A549 (cell line): Measurements from ENCODE around the gene IGSF23. TPM values are rescaled to one million over a fixed set of nuclear protein-coding genes. Genes with fewer than 3 reads are reported as not detected.
"Not testable (repeated sequence)": the region's sequence is repeated elsewhere in the genome, so short reads cannot be mapped to it uniquely, and the experiment has no call there.

Source experiments
- ATAC-seq, 2 experiments: fragments of 200-7000 bp in 1 of 2; fragments of >200 bp in 1 of 2; cut with Nextera tagmentation in 1 of 2; cut with Tn5 transposase in 1 of 2; 3 replicates each; pipeline versions ENCODE4 v1.8.0 to v1.9.1; 2018 to 2020; ENCODE audit warnings: mild to moderate bottlenecking in 1 of 2, moderate library complexity in 1 of 2
- CTCF ChIA-PET: fragments of 300-600 bp; sonication (Branson Sonifier 250); formaldehyde crosslinking; extraction: SDS; loops from one replicate; lab custom pipeline; 2021; ENCODE audit warnings: antibody characterized with exemption, inconsistent platforms; lab: Yijun Ruan, JAX
- POLR2A ChIA-PET: fragments of 350-600 bp; formaldehyde crosslinking; extraction: SDS; loops from one replicate; lab custom pipeline; 2021; ENCODE audit warnings: antibody characterized with exemption, inconsistent platforms; lab: Yijun Ruan, JAX
- DNase-seq, 2 experiments: peaks; one replicate each; pipeline versions ENCODE4 v3.0.0 to v3.0.0-alpha.2; 2011 to 2016; ENCODE audit warnings: low read depth in 1 of 2, low spot score in 1 of 2
- FAIRE-seq: peaks from 2 replicates; lab custom pipeline; 2011; peaks lifted over from hg19 to GRCh38; lab: Jason Lieb, UNC
- H3K27ac ChIP-seq, 2 experiments: fragments of >200 bp; sonication (Bioruptor Twin); formaldehyde crosslinking; 3 replicates each; pipeline ENCODE4 v1.5.1; 2016 to 2017
- H3K4me1 ChIP-seq: fragments of >200 bp; sonication (Bioruptor Twin); formaldehyde crosslinking; 3 replicates; pipeline ENCODE4 v1.6.1; 2016
- H3K4me2 ChIP-seq: fragments of >200 bp; sonication (Bioruptor Twin); formaldehyde crosslinking; 3 replicates; pipeline ENCODE4 v1.6.1; 2016
- H3K4me3 ChIP-seq: fragments of >200 bp; sonication (Bioruptor Twin); formaldehyde crosslinking; 3 replicates; pipeline ENCODE4 v1.5.1; 2016
- H3K9me3 ChIP-seq: fragments of >200 bp; sonication (Bioruptor Twin); formaldehyde crosslinking; 3 replicates; pipeline ENCODE4 v1.6.1; 2016
- CBX8 ChIP-seq: fragments of 200-600 bp; sonication (generic); IDR thresholded peaks from 2 replicates; pipeline ENCODE4 v1.6.1; 2016
- CHD4 ChIP-seq: fragments of 200-600 bp; sonication (generic); IDR thresholded peaks from 2 replicates; pipeline ENCODE4 v1.6.1; 2016; ENCODE audit warnings: antibody characterized with exemption, mild to moderate bottlenecking, borderline replicate concordance
- ELK1 ChIP-seq: fragments of 150-350 bp; IDR thresholded peaks from 2 replicates; pipeline ENCODE4 v1.6.1; 2014; ENCODE audit warnings: low read depth, mild to moderate bottlenecking, low read length
- FOSL2 ChIP-seq, 2 experiments: fragments of 450-650 bp in 1 of 2; fragments of >200 bp in 1 of 2; sonication (Bioruptor Twin) in 1 of 2; formaldehyde crosslinking; IDR thresholded peaks; 2 replicates each; pipeline versions ENCODE4 v1.5.0 to v1.6.1; 2016 to 2020; ENCODE audit warnings: mild to moderate bottlenecking in 1 of 2, moderate library complexity in 1 of 2
- HOXB13 ChIP-seq: fragments of 250-450 bp; sonication (Bioruptor Pico); IDR thresholded peaks from 2 replicates; pipeline ENCODE4 v1.5.0; 2020; ENCODE audit warnings: low read depth, mild to moderate bottlenecking, moderate library complexity
- KDM1A ChIP-seq: fragments of 200-600 bp; sonication (generic); IDR thresholded peaks from 2 replicates; pipeline ENCODE4 v1.6.1; 2016; ENCODE audit warnings: low read depth, mild to moderate bottlenecking
- MYC ChIP-seq: IDR thresholded peaks from 2 replicates; pipeline ENCODE4 v1.6.1; 2012; ENCODE audit warnings: mild to moderate bottlenecking, inconsistent platforms, low read length, improper control_type of control experiment, borderline replicate concordance
- NPAS2 ChIP-seq: fragments of 250-450 bp; sonication (Bioruptor Pico); IDR thresholded peaks from 2 replicates; pipeline ENCODE4 v1.8.0; 2022; ENCODE audit warnings: mild to moderate bottlenecking, moderate library complexity, borderline replicate concordance
- PHF8 ChIP-seq: fragments of 200-600 bp; sonication (generic); IDR thresholded peaks from 2 replicates; pipeline ENCODE4 v1.6.1; 2016; ENCODE audit warnings: low read depth, mild to moderate bottlenecking, antibody characterized with exemption, moderate library complexity, borderline replicate concordance
- RAD21 ChIP-seq, 2 experiments: fragments of >200 bp in 1 of 2; sonication (Bioruptor Twin) in 1 of 2; formaldehyde crosslinking in 1 of 2; IDR thresholded peaks in 1 of 2; conservative IDR thresholded peaks in 1 of 2; 2 replicates in 1 of 2; 3 replicates in 1 of 2; pipeline ENCODE4 v1.6.1; 2012 to 2018; ENCODE audit warnings: inconsistent platforms in 1 of 2
- RARB ChIP-seq: fragments of 250-450 bp; sonication (Bioruptor Pico); IDR thresholded peaks from 2 replicates; pipeline ENCODE4 v1.8.0; 2021; ENCODE audit warnings: mild to moderate bottlenecking, moderate library complexity
- RCOR1 ChIP-seq: fragments of 150-350 bp; IDR thresholded peaks from 2 replicates; pipeline ENCODE4 v1.6.1; 2014; ENCODE audit warnings: antibody characterized with exemption, low read length, low read depth
- SMC3 ChIP-seq: fragments of >200 bp; sonication (Bioruptor Twin); formaldehyde crosslinking; IDR thresholded peaks from 3 replicates; pipeline ENCODE4 v1.6.1; 2018; ENCODE audit warnings: inconsistent platforms
- TFCP2L1 ChIP-seq: fragments of 250-450 bp; sonication (Bioruptor Pico); IDR thresholded peaks from 2 replicates; pipeline ENCODE4 v1.5.0; 2021; ENCODE audit warnings: mild to moderate bottlenecking
- TP53 ChIP-seq: fragments of 250-450 bp; sonication (Bioruptor Pico); IDR thresholded peaks from 2 replicates; pipeline ENCODE4 v1.5.0; 2021; ENCODE audit warnings: mild to moderate bottlenecking, moderate library complexity
- ZFP36 ChIP-seq: fragments of 450-650 bp; IDR thresholded peaks from 2 replicates; pipeline ENCODE4 v1.6.1; 2014; ENCODE audit warnings: borderline replicate concordance; ENCODE audit not compliant: partially characterized antibody
- ZSCAN20 ChIP-seq: fragments of 250-450 bp; sonication (Bioruptor Pico); IDR thresholded peaks from 2 replicates; pipeline ENCODE4 v1.8.0; 2022; ENCODE audit warnings: mild to moderate bottlenecking, moderate library complexity
- WGBS: methylation state at CpG from one replicate; pipeline ENCODE4 v1.1.6; 2017; ENCODE audit errors: missing lambda C conversion rate; 5-methylcytosine and 5-hydroxymethylcytosine counted together
- polyA plus RNA-seq, 4 experiments: library from polyadenylated mRNA; depleted of rRNA in 3 of 4; stranded (reverse); fragments of >200 nt; fragmentation: RNase III in 1 of 4; extraction: RNeasy Plus Mini Kit Qiagen cat#74134 plus additional on column Dnase treatment in 1 of 4; gene quantifications; 2 replicates in 3 of 4; 3 replicates in 1 of 4; pipeline ENCODE4 v1.2.3, GENCODE V29; 2011 to 2017
- TF ChIP-seq, protein P1 (sequence below): fragments of >200 bp; sonication (Bioruptor Twin); formaldehyde crosslinking; IDR thresholded peaks from 3 replicates; pipeline ENCODE4 v1.5.1; 2016
- TF ChIP-seq, protein P2 (sequence below): IDR thresholded peaks from 2 replicates; pipeline ENCODE4 v1.6.1; 2012

The IGSF23 gene
- polyA plus RNA-seq, 2 of the 4 experiments (the other 2 are of a cell fraction), result 0.14 to 0.35 TPM

DNA sequence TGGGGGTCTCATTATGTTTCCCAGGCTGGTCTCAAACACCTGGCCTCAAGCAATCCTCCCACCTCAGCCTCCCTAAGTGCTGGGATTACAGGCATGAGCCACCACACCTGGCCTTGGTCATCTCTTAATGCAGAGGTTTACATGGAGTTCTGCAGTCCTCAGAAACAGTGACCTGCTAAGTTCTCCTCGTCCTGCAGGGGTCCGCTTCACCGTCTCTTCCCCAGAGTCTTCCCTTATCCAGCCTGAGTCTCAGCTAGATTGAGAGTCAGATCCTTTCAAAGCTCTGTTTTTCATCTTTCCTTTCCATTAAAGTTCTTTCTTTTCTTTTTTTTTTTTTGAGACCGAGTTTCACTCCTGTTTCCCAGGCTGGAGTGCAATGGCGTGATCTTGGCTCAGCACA, 2.9 kb upstream of the IGSF23 start:
- not testable (repeated sequence) for H3K4me3 ChIP-seq, H3K9me3 ChIP-seq, FAIRE-seq, H3K4me2 ChIP-seq
- POLR2A ChIA-PET, result interaction anchor here (0.6 to 1.3 kb wide), 4 partner anchors 33 to 314 kb away, joined by 3 to 9 read pairs (median 7); partner anchors contain the start of gene PVR
- CTCF ChIA-PET, result interaction anchor here (0.6 to 12.5 kb wide), 22 partner anchors 7 to 612 kb away, joined by 3 to 115 read pairs (median 6); partner anchors contain the start of gene PVR
- Histone ChIP-seq H3K27ac (0 out of 6 replicates have a peak overlapping the region, but pooled peaks of 1 of the 2 experiments have one; percentile 36), H3K4me1 (peaks cover 33% of the 10 kb centered on the region)
- TF ChIP-seq SMC3 (peak; percentile 25; the same call in 1 of the 3 replicates), RAD21 (conservative IDR thresholded peaks at IDR 0.05 in 1 of 2, IDR thresholded peaks at IDR 0.05 in 1 of 2) (peak; percentile 28 to 62; a peak in 2 of 5 replicates)
- TF ChIP-seq, protein P1, sequence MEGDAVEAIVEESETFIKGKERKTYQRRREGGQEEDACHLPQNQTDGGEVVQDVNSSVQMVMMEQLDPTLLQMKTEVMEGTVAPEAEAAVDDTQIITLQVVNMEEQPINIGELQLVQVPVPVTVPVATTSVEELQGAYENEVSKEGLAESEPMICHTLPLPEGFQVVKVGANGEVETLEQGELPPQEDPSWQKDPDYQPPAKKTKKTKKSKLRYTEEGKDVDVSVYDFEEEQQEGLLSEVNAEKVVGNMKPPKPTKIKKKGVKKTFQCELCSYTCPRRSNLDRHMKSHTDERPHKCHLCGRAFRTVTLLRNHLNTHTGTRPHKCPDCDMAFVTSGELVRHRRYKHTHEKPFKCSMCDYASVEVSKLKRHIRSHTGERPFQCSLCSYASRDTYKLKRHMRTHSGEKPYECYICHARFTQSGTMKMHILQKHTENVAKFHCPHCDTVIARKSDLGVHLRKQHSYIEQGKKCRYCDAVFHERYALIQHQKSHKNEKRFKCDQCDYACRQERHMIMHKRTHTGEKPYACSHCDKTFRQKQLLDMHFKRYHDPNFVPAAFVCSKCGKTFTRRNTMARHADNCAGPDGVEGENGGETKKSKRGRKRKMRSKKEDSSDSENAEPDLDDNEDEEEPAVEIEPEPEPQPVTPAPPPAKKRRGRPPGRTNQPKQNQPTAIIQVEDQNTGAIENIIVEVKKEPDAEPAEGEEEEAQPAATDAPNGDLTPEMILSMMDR, result peak; percentile 29; the same call in 2 of the 3 replicates
- ATAC-seq (peak; percentile 79 to 92; a peak in 5 of 6 replicates), DNase-seq (peak in 1 of 2 experiments; percentile 68)
- WGBS, result 54% methylated on average over 5 of the region's 5 CpGs

DNA sequence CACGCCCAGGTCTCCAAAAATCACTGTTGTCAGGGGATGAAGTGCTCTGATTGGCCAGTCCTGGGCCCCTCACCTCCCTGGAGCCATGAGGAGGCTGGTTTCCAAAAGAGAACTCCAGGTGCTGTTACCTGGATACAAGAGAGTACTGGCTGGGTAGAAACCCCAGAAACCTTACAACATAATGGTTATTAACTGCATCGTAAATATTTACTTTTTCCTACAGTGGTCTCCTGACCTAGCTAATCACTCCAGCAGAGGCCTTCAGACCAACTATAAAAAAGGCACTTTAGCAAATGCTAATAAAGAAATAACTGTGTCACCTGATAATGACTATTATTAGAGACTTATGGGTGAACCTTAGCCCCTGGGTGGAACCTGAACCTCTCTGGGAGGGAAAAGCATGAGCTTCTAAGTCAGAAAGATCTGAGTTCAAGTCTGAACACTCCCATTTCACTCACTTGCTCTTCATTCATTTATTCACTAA, 1.5 kb upstream of the IGSF23 start:
- Histone ChIP-seq H3K4me1 (peaks cover 39% of the 10 kb centered on the region), H3K4me2 (0 out of 3 replicates have a peak overlapping the region, but pooled peaks have one; percentile 1), H3K4me3 (no peak overlapping the region), H3K27ac (peak overlapping the region in 1 of 2 experiments; percentile 36; a peak in 1 of 6 replicates), H3K9me3 (no peaks in the 10 kb centered on the region)
- ChIA-PET POLR2A (no interaction called here), CTCF (interaction anchor here (1.3 to 12.5 kb wide), 9 partner anchors 9 to 173 kb away, joined by 5 to 115 read pairs (median 14); no protein-coding TSS in a partner anchor)
- ATAC-seq (no peak), FAIRE-seq (no peak), DNase-seq (no peak)
- 80% methylated on average over 2 of the region's 2 CpGs for WGBS
- TF ChIP-seq, protein P2, sequence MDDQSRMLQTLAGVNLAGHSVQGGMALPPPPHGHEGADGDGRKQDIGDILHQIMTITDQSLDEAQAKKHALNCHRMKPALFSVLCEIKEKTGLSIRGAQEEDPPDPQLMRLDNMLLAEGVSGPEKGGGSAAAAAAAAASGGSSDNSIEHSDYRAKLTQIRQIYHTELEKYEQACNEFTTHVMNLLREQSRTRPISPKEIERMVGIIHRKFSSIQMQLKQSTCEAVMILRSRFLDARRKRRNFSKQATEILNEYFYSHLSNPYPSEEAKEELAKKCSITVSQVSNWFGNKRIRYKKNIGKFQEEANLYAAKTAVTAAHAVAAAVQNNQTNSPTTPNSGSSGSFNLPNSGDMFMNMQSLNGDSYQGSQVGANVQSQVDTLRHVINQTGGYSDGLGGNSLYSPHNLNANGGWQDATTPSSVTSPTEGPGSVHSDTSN, result no peak
- no peak for TF ChIP-seq CHD4
- TF ChIP-seq NPAS2 (CRISPR knock-in tag), result no peak
- no peak for TF ChIP-seq RCOR1
- no peak for TF ChIP-seq PHF8
- TF ChIP-seq ZFP36, result no peak
- no peak for TF ChIP-seq ZSCAN20 (CRISPR knock-in tag)
- no peak for TF ChIP-seq FOSL2 (IDR thresholded peaks at IDR 0.05)
- no peak for TF ChIP-seq FOSL2 (CRISPR knock-in tag; IDR thresholded peaks at IDR 0.05)
- TF ChIP-seq TP53, result no peak
- TF ChIP-seq RARB (CRISPR knock-in tag), result no peak
- no peak for TF ChIP-seq MYC
- no peak for TF ChIP-seq ELK1
- TF ChIP-seq HOXB13 (CRISPR knock-in tag), result no peak
- no peak for TF ChIP-seq TFCP2L1
- TF ChIP-seq CBX8, result no peak
- TF ChIP-seq KDM1A, result no peak
